Measurements from ENCODE around the gene CRX.
"Not testable (repeated sequence)": the region's sequence is repeated elsewhere in the genome, so short reads cannot be mapped to it uniquely, and the experiment has no call there.

The CRX gene

GRCh38 chr19:47804451-47804850, 17.3 kb upstream of the CRX start, which contains the start of gene TPRX1:
TPRX1 (minus strand) TSS chr19:47804551; CDS start chr19:47804539, 12 bp downstream.
- not testable (repeated sequence) for DNase-seq

- DNase-seq: no peak
Measured at GRCh38 chr19:47805313-47805712, 16.4 kb upstream of the CRX start.

- no peak for DNase-seq
Measured at GRCh38 chr19:47806435-47806834, 15.3 kb upstream of the CRX start.

- no peak for DNase-seq
Measured at GRCh38 chr19:47813304-47813994, 8.3 kb upstream of the CRX start.

GRCh38 chr19:47813995-47814328, 7.8 kb upstream of the CRX start:
- no peak for DNase-seq

GRCh38 chr19:47816270-47816669, 5.5 kb upstream of the CRX start:
- not testable (repeated sequence) for DNase-seq

- DNase-seq: not testable (repeated sequence)
Measured at GRCh38 chr19:47818221-47818620, 3.5 kb upstream of the CRX start.

- DNase-seq: no peak
Measured at GRCh38 chr19:47819858-47820257, 1.9 kb upstream of the CRX start.

- DNase-seq: no peak
Measured at GRCh38 chr19:47820410-47820809, 1.3 kb upstream of the CRX start.

GRCh38 chr19:47824396-47824795, 2.7 kb downstream of the CRX start:
- no peak for DNase-seq

GRCh38 chr19:47826800-47827199, 5.1 kb downstream of the CRX start:
- DNase-seq: no peak

GRCh38 chr19:47832723-47833122, 11.0 kb downstream of the CRX start:
- DNase-seq: no peak

- DNase-seq: no peak
Measured at GRCh38 chr19:47836038-47836437, 14.3 kb downstream of the CRX start.

GRCh38 chr19:47839411-47839810, 17.7 kb downstream of the CRX start:
- DNase-seq: no peak

- no peak for DNase-seq
Measured at GRCh38 chr19:47839913-47840312, 18.2 kb downstream of the CRX start.

- no peak for DNase-seq
Measured at GRCh38 chr19:47842941-47843340, 21.2 kb downstream of the CRX start.

GRCh38 chr19:47848425-47848822, 26.7 kb downstream of the CRX start:
- no peak for DNase-seq

GRCh38 chr19:47848823-47849473, 27.2 kb downstream of the CRX start:
- no peak for DNase-seq

- DNase-seq: no peak
Measured at GRCh38 chr19:47853003-47853402, 31.3 kb downstream of the CRX start.

- DNase-seq: no peak
Measured at GRCh38 chr19:47854459-47854858, 32.7 kb downstream of the CRX start.

- not testable (repeated sequence) for DNase-seq
Measured at GRCh38 chr19:47858231-47858630, 36.5 kb downstream of the CRX start.

- not testable (repeated sequence) for DNase-seq
Measured at GRCh38 chr19:47858646-47859285, 37.0 kb downstream of the CRX start, which contains the start of gene TPRX2. TPRX2 (plus strand) TSS chr19:47859235; CDS start chr19:47859247, 12 bp downstream.

GRCh38 chr19:47859838-47860237, 38.1 kb downstream of the CRX start:
- not testable (repeated sequence) for DNase-seq

Measured in NCI-H446 treated with DMSO at 0.1 percent for 48 hours (cell line).